KBM-7 (cell line): ENCODE measurements around the gene MROH2A.

Source experiments
- DNase-seq: peaks from one replicate; pipeline ENCODE4 v3.0.0-alpha.2; 2015
- in situ Hi-C: fragments of 300-500 bp; cut with MboI; formaldehyde crosslinking; loops from 2 replicates; pipeline ENCODE4 v1.14.3; 2020; ENCODE audit warnings: low sequenced_read_pairs, low pct_unique_long_range_greater_than_20kb, mixed read lengths

Gene MROH2A

GRCh38 chr2:233816334-233816733, 38.2 kb downstream of the MROH2A start:
- no peak for DNase-seq
- in situ Hi-C loops, result no loop called here

GRCh38 chr2:233816771-233817170, 38.6 kb downstream of the MROH2A start:
- in situ Hi-C loops, result no loop called here
- no peak for DNase-seq

- no peak for DNase-seq
- in situ Hi-C loops, result no loop called here
Observed at GRCh38 chr2:233817361-233817911, 39.3 kb downstream of the MROH2A start.

GRCh38 chr2:233817995-233818638, 40.0 kb downstream of the MROH2A start:
- DNase-seq, result no peak
- in situ Hi-C loops, result no loop called here

GRCh38 chr2:233818639-233819621, 40.8 kb downstream of the MROH2A start:
- in situ Hi-C loops, result no loop called here
- no peak for DNase-seq

GRCh38 chr2:233819884-233820773, 42.0 kb downstream of the MROH2A start:
- DNase-seq, result no peak
- in situ Hi-C loops, result no loop called here

GRCh38 chr2:233820774-233821105, 42.6 kb downstream of the MROH2A start:
- in situ Hi-C loops, result no loop called here
- no peak for DNase-seq

GRCh38 chr2:233821196-233821595, 43.1 kb downstream of the MROH2A start:
- no peak for DNase-seq
- in situ Hi-C loops, result no loop called here

- in situ Hi-C loops, result no loop called here
- DNase-seq, result no peak
Observed at GRCh38 chr2:233821709-233822100, 43.6 kb downstream of the MROH2A start.

- in situ Hi-C loops, result no loop called here
- no peak for DNase-seq
Observed at GRCh38 chr2:233822101-233822771, 44.1 kb downstream of the MROH2A start.

- DNase-seq, result no peak
- in situ Hi-C loops, result no loop called here
Observed at GRCh38 chr2:233822781-233823730, 44.9 kb downstream of the MROH2A start.

- in situ Hi-C loops, result no loop called here
- DNase-seq, result no peak
Observed at GRCh38 chr2:233823731-233824121, 45.6 kb downstream of the MROH2A start.

GRCh38 chr2:233824373-233824772, 46.2 kb downstream of the MROH2A start:
- in situ Hi-C loops, result no loop called here
- DNase-seq, result no peak

GRCh38 chr2:233828546-233829192, 50.5 kb downstream of the MROH2A start:
- no peak for DNase-seq
- in situ Hi-C loops, result no loop called here

GRCh38 chr2:233829193-233830110, 51.3 kb downstream of the MROH2A start:
- in situ Hi-C loops, result no loop called here

GRCh38 chr2:233830111-233830802, 52.1 kb downstream of the MROH2A start:
- no peak for DNase-seq
- in situ Hi-C loops, result no loop called here

More at GRCh38 chr2:233829193-233830110, 51.3 kb downstream of the MROH2A start:
- DNase-seq, result no peak
